MCF 10A (cell line): Measurements from ENCODE around the gene ADPRHL1. TPM values are rescaled to one million over a fixed set of nuclear protein-coding genes. Genes with fewer than 3 reads are reported as not detected.

Experiments
- BruUV-seq: library from RNA; stranded (reverse); fragments of 400-500 nt; replicated peaks from 2 replicates; lab custom pipeline; 2021; lab: Mats Ljungman, UMichigan
- CTCF ChIA-PET: fragments of 300-600 bp; sonication (Branson Sonifier 250); formaldehyde crosslinking; extraction: SDS; loops from one replicate; lab custom pipeline; 2021; ENCODE audit warnings: antibody characterized with exemption, inconsistent platforms; lab: Yijun Ruan, JAX
- POLR2A ChIA-PET: fragments of 300-600, 350-650 bp; sonication (Branson Sonifier 250); formaldehyde crosslinking; extraction: SDS; loops from one replicate; lab custom pipeline; 2020; ENCODE audit warnings: antibody characterized with exemption, inconsistent platforms; lab: Yijun Ruan, JAX
- DNase-seq: peaks from one replicate; pipeline ENCODE4 v3.0.0-alpha.2; 2018; ENCODE audit not compliant: unreplicated experiment
- H3K27ac Mint-ChIP-seq: one replicate; pipeline ENCODE4 v1.8.0; 2022; ENCODE audit warnings: mild to moderate bottlenecking, low read depth, mixed read lengths; ENCODE audit not compliant: unreplicated experiment
- H3K27me3 Mint-ChIP-seq: one replicate; pipeline ENCODE4 v1.8.0; 2022; ENCODE audit warnings: mixed read lengths; ENCODE audit not compliant: insufficient read depth, unreplicated experiment
- H3K36me3 Mint-ChIP-seq: one replicate; pipeline ENCODE4 v1.8.0; 2022; ENCODE audit warnings: mild to moderate bottlenecking, moderate library complexity, mixed read lengths; ENCODE audit not compliant: insufficient read depth, unreplicated experiment
- H3K4me1 Mint-ChIP-seq: one replicate; pipeline ENCODE4 v1.8.0; 2022; ENCODE audit warnings: mixed read lengths; ENCODE audit not compliant: insufficient read depth, unreplicated experiment
- H3K4me3 Mint-ChIP-seq: one replicate; pipeline ENCODE4 v1.8.0; 2022; ENCODE audit warnings: mild to moderate bottlenecking, moderate library complexity, mixed read lengths; ENCODE audit not compliant: unreplicated experiment
- H3K9me3 Mint-ChIP-seq: one replicate; pipeline ENCODE4 v1.8.0; 2022; ENCODE audit warnings: mixed read lengths; ENCODE audit not compliant: unreplicated experiment
- intact Hi-C: fragments of 100-400 bp; cut with micrococcal nuclease; formaldehyde crosslinking; loops from 2 replicates; pipeline ENCODE4 v1.14.1; 2022
- total RNA-seq: library from RNA; stranded (reverse); gene quantifications from 2 replicates; pipeline ENCODE4 v1.2.3, GENCODE V29; 2022
- TF ChIP-seq, protein P1 (sequence below): fragments of 200-600 bp; IDR thresholded peaks from one replicate; pipeline ENCODE4 v1.8.0; 2022; ENCODE audit warnings: antibody characterized with exemption, mild to moderate bottlenecking; ENCODE audit not compliant: unreplicated experiment

The ADPRHL1 gene
- total RNA-seq, 1 experiment from 2014 or later: 2.6 TPM

DNA sequence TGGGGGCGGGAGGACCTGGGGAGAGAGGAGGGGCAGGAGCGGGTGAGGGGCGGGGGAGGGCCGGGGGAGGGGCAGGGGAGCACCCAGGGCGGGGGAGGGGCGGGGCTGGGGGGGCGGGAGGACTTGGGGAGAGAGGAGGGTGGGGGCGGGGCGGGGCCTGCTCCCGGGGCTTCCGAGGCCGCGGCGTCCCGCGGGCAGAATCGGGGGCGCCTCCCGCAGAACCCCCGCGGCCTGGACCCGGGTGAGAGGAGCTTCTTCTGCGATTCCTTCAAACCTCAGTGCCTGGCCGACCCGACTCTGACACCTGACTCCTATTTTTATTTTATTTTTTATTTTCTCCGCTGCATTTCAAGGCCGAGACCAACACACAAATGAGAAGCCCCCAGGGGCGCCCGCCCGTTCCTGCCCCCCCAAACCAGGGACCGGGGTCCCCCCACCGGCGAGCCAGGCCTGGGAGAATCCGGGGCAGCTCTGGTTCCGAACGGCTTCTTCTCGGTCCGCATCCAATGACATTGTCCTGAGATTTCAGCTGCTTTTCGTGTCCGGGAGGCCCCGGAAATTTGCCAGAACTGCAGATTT lies 88.9 kb downstream of the ADPRHL1 start:
- POLR2A ChIA-PET: interaction anchor here (1.2 kb wide), 1 partner anchor 55 kb away, joined by 3 read pairs; no protein-coding TSS in a partner anchor
- DNase-seq: no peak
- CTCF ChIA-PET: no interaction called here
- H3K4me1 Mint-ChIP-seq: no peaks in the 10 kb centered on the region
- TF ChIP-seq, protein P1, sequence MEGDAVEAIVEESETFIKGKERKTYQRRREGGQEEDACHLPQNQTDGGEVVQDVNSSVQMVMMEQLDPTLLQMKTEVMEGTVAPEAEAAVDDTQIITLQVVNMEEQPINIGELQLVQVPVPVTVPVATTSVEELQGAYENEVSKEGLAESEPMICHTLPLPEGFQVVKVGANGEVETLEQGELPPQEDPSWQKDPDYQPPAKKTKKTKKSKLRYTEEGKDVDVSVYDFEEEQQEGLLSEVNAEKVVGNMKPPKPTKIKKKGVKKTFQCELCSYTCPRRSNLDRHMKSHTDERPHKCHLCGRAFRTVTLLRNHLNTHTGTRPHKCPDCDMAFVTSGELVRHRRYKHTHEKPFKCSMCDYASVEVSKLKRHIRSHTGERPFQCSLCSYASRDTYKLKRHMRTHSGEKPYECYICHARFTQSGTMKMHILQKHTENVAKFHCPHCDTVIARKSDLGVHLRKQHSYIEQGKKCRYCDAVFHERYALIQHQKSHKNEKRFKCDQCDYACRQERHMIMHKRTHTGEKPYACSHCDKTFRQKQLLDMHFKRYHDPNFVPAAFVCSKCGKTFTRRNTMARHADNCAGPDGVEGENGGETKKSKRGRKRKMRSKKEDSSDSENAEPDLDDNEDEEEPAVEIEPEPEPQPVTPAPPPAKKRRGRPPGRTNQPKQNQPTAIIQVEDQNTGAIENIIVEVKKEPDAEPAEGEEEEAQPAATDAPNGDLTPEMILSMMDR: no peak
- no peak overlapping the region for H3K27ac Mint-ChIP-seq
- no peak overlapping the region for H3K4me3 Mint-ChIP-seq
- intact Hi-C loops: no loop called here
- no TSS peak for BruUV-seq
- peaks cover 6% of the 10 kb centered on the region for H3K36me3 Mint-ChIP-seq
- no peaks in the 10 kb centered on the region for H3K9me3 Mint-ChIP-seq
- H3K27me3 Mint-ChIP-seq: no peaks in the 10 kb centered on the region

DNA sequence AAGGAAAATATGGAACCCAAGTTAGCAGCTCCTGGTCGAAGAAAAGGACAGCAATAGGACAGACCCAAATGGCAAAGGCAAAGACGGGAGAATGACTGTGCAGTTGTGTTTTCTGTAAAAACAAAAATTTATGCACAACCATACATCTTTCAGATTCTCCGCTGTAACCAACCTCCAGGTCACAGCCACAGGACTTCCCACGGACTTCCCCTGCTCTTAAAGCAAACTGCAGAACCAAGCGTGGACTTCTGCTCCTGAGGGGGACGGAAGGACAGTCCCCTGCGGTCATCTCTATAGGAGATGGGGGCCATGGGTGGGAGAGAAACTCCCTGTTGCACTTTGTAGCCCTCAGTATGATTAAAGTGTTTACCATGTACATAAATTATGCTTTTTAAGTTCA lies 91.9 kb downstream of the ADPRHL1 start:
- TF ChIP-seq, protein P1: no peak
- ChIA-PET CTCF (interaction anchor here (0.7 kb wide), 1 partner anchor 685 kb away, joined by 3 read pairs; no protein-coding TSS in a partner anchor), POLR2A (no interaction called here)
- no TSS peak for BruUV-seq
- H3K27me3 Mint-ChIP-seq: no peaks in the 10 kb centered on the region
- H3K36me3 Mint-ChIP-seq: no peaks in the 10 kb centered on the region
- no peaks in the 10 kb centered on the region for H3K4me1 Mint-ChIP-seq
- H3K9me3 Mint-ChIP-seq: no peaks in the 10 kb centered on the region
- no peak overlapping the region for H3K27ac Mint-ChIP-seq
- no peak overlapping the region for H3K4me3 Mint-ChIP-seq
- no peak for DNase-seq
- intact Hi-C loops: no loop called here

- H3K4me3 Mint-ChIP-seq: no peak overlapping the region
- no peak overlapping the region for H3K27ac Mint-ChIP-seq
- DNase-seq: no peak
- H3K27me3 Mint-ChIP-seq: no peaks in the 10 kb centered on the region
- H3K4me1 Mint-ChIP-seq: no peaks in the 10 kb centered on the region
- TF ChIP-seq, protein P1: no peak
- intact Hi-C loops: no loop called here
- no TSS peak for BruUV-seq
- CTCF ChIA-PET: interaction anchor here (0.7 kb wide), 1 partner anchor 106 kb away, joined by 3 read pairs; no protein-coding TSS in a partner anchor
- no peaks in the 10 kb centered on the region for H3K36me3 Mint-ChIP-seq
- no peaks in the 10 kb centered on the region for H3K9me3 Mint-ChIP-seq
- POLR2A ChIA-PET: no interaction called here
Observed at GRCh38 chr13:113360446-113360845, 92.8 kb downstream of the ADPRHL1 start.

GRCh38 chr13:113359571-113359970 lies 93.7 kb downstream of the ADPRHL1 start:
- H3K4me1 Mint-ChIP-seq: no peaks in the 10 kb centered on the region
- no peaks in the 10 kb centered on the region for H3K9me3 Mint-ChIP-seq
- H3K27me3 Mint-ChIP-seq: no peaks in the 10 kb centered on the region
- no peak for DNase-seq
- no peak overlapping the region for H3K27ac Mint-ChIP-seq
- POLR2A ChIA-PET: interaction anchor here (0.6 to 1.0 kb wide), 2 partner anchors 61 to 502 kb away, joined by 3 to 4 read pairs; no protein-coding TSS in a partner anchor
- BruUV-seq: no TSS peak
- H3K4me3 Mint-ChIP-seq: no peak overlapping the region
- intact Hi-C loops: no loop called here
- H3K36me3 Mint-ChIP-seq: no peaks in the 10 kb centered on the region
- TF ChIP-seq, protein P1: no peak
- CTCF ChIA-PET: interaction anchor here (0.6 to 1.7 kb wide), 2 partner anchors 11 to 60 kb away, joined by 3 read pairs; no protein-coding TSS in a partner anchor
